Heart right ventricle (tissue), 16 donors: ENCODE results near the gene SHC2. TPM values are rescaled to one million over a fixed set of nuclear protein-coding genes. Genes with fewer than 3 reads are reported as not detected.

Source experiments
- ATAC-seq, 8 donors: fragments of 200-7000 bp; cut with Tn5 transposase; one replicate each; pipeline ENCODE4 v1.9.1; 2020; ENCODE audit warnings: mild to moderate bottlenecking in 8 of 8, moderate library complexity in 8 of 8, moderate number of reproducible peaks in 1 of 8
- DNase-seq, 2 donors: peaks; one replicate each; pipeline ENCODE4 v3.0.0-alpha.2; 2020
- H3K27ac ChIP-seq, 10 donors: fragments of 200-600 bp; sonication (generic) in 2 of 10; one replicate each; pipeline versions ENCODE4 v1.5.0 to v1.8.0; 2020 to 2022; ENCODE audit warnings: mild to moderate bottlenecking in 3 of 10
- H3K27me3 ChIP-seq, 7 donors: fragments of 200-600 bp; one replicate each; pipeline ENCODE4 v1.8.0; 2021 to 2022; ENCODE audit warnings: mild to moderate bottlenecking in 2 of 7
- H3K36me3 ChIP-seq, 9 donors: fragments of 200-600 bp; sonication (generic) in 1 of 9; one replicate each; pipeline versions ENCODE4 v1.5.0 to v1.8.0; 2020 to 2022; ENCODE audit warnings: mild to moderate bottlenecking in 2 of 9
- H3K4me1 ChIP-seq, 9 donors: fragments of 200-600 bp; sonication (generic) in 1 of 9; one replicate each; pipeline versions ENCODE4 v1.5.0 to v1.8.0; 2020 to 2022; ENCODE audit warnings: mild to moderate bottlenecking in 4 of 9
- H3K4me3 ChIP-seq, 10 donors: fragments of 200-600 bp; sonication (generic) in 2 of 10; one replicate each; pipeline versions ENCODE4 v1.5.0 to v1.8.0; 2020 to 2022; ENCODE audit warnings: mild to moderate bottlenecking in 7 of 10, moderate library complexity in 2 of 10
- H3K9me3 ChIP-seq, 11 donors: fragments of 200-600 bp in 10 of 11; sonication (generic) in 2 of 11; one replicate each; pipeline versions ENCODE4 v1.5.0 to v1.8.0; 2013 to 2022; ENCODE audit warnings: mild to moderate bottlenecking in 2 of 11, control low read depth in 1 of 11, moderate library complexity in 1 of 11
- WGBS, 2 donors: extraction: QIAGEN DNeasy Blood & Tissue Kit; methylation state at CpG; one replicate each; pipeline ENCODE4 v1.1.7; 2013; ENCODE audit warnings: inconsistent platforms in 1 of 2; 5-methylcytosine and 5-hydroxymethylcytosine counted together
- intact Hi-C, 10 donors: fragments of 100-400 bp; cut with DNase I; formaldehyde crosslinking; loops; one replicate each; pipeline versions ENCODE4 v1.11.1 to v1.14.2; 2022
- polyA plus RNA-seq, 2 donors: library from polyadenylated mRNA; stranded (reverse); fragments of 200-250 nt; gene quantifications; one replicate each; pipeline ENCODE4 v1.2.3, GENCODE V29; 2013
- total RNA-seq, 10 donors: library from RNA; stranded (reverse); fragmentation: NEBNext Ultra II Directional in 3 of 10; extraction: Animal tissue kit (Norgen Biotek cat#: 25700) in 3 of 10; gene quantifications; one replicate each; pipeline versions ENCODE4 v1.2.1 to v1.2.4, GENCODE V29; 2021 to 2023
- TF ChIP-seq, protein P1 (sequence below), 9 donors: fragments of 200-600 bp; sonication (generic) in 2 of 9; IDR thresholded peaks; one replicate each; pipeline versions ENCODE4 v1.5.0 to v1.8.0; 2021 to 2022; ENCODE audit warnings: antibody characterized with exemption in 9 of 9, mild to moderate bottlenecking in 5 of 9, moderate library complexity in 1 of 9
- donor health status: Arrhythmogenic right ventricular cardiomyopathy.
- donor health status: ischemic (EF 13 %, LVEDD 7.1; RV severe dilation, severe dysfunction).
- donor health status: healthy with polysubstance abuse.
- donor health status: DM: no; HTN: yes; CAD: no.
- donor health status: DM: no; HTN: no; CAD: no.
- donor health status: ischemic (EF 25% LVEDD 6.9; RV normal size, moderate dysfunction).
- donor health status: ischemic (EF 25% LVEDD 5.7; RV mildly dilated, moderate dysfunction).
- donor health status: healthy.
- donor health status: DM: yes; HTN: yes; CAD: no.
- donor health status: Ischemic cardiomyopathy.
- donor health status: ischemic (EF 35%, LVEDD 5.7; RV mildly dilated, moderate dysfunction).
- donor health status: nonischemic (EF 11% LVEDD 7.7; RV severe dilation, severe dysfunction).
- donor health status: DM: yes; HTN: yes; CAD: no.
- donor health status: PGD.
- donor health status: ischemic (EF 29% LVEDD 5.4; RV normal size, mild dysfunction).
- donor health status: nonischemic (EF 23%, LVEDD 6.1; RV moderate dilation, normal function).

SHC2 gene
- total and polyA plus RNA-seq, 12 donors, result 7.7 to 33.5 (median 12.4) TPM

DNA sequence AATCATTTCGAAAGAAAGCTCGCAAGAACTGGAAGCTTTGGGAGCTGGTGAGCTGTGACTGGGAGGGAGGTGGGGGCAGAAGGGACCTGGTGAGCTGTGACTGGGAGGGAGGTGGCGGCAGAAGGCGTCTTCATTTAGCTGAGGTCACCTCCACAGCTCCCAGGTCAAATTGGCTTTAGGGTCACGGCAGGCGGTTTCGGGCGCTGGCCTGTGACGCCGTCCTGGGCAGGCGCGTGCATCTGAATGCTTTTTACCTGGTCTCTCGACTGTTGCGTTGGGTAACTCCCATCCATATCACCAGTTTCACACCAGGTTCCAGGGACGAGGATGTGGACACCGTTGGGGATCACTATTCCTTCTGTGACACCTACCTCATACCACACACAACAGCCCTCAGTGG lies 81.0 kb downstream of the SHC2 start:
- DNase-seq (no peak), ATAC-seq (no peak)
- no peaks in the 10 kb centered on the region for H3K36me3 ChIP-seq
- TF ChIP-seq, protein P1, sequence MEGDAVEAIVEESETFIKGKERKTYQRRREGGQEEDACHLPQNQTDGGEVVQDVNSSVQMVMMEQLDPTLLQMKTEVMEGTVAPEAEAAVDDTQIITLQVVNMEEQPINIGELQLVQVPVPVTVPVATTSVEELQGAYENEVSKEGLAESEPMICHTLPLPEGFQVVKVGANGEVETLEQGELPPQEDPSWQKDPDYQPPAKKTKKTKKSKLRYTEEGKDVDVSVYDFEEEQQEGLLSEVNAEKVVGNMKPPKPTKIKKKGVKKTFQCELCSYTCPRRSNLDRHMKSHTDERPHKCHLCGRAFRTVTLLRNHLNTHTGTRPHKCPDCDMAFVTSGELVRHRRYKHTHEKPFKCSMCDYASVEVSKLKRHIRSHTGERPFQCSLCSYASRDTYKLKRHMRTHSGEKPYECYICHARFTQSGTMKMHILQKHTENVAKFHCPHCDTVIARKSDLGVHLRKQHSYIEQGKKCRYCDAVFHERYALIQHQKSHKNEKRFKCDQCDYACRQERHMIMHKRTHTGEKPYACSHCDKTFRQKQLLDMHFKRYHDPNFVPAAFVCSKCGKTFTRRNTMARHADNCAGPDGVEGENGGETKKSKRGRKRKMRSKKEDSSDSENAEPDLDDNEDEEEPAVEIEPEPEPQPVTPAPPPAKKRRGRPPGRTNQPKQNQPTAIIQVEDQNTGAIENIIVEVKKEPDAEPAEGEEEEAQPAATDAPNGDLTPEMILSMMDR (IDR thresholded peaks at IDR 0.05), result no peak
- no peaks in the 10 kb centered on the region for H3K9me3 ChIP-seq
- H3K4me3 ChIP-seq, result no peak overlapping the region
- no peak overlapping the region for H3K27ac ChIP-seq
- WGBS, 2 donors, result 91% methylated on average over 16 of the region's 16 CpGs
- peaks cover 0 to 41% (median 26%) of the 10 kb centered on the region in 7 donors for H3K27me3 ChIP-seq
- intact Hi-C loops, result loop anchor here in 6 of 10 donors (5.0 to 10.0 kb wide), 4 partner anchors 95 to 105 kb away; a partner anchor contains a TSS
- H3K4me1 ChIP-seq, result peaks cover 0 to 5% (median 0%) of the 10 kb centered on the region in 9 donors

DNA sequence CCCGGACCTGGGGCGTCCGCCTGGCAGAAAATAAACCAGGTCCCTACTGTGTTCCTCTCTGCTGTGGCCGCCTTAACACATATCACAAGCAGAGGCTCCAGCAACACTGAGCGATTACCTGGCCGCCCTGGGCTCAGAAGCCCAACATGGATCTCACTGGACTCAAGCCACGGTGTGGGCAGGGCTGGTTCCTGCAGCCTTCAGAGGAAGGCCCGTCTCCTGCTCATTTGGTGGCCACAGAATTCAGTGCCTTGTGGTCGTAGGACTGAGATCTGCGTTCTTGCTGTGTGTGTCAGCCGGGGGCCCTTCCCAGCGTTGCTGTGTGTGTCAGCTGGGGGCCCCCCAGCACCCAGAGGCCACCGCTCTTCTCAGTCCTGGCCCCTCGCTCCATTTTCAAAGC lies 82.1 kb downstream of the SHC2 start:
- no peak overlapping the region for H3K27ac ChIP-seq
- DNase-seq (no peak), ATAC-seq (no peak)
- H3K4me1 ChIP-seq, result peaks cover 0 to 3% (median 0%) of the 10 kb centered on the region in 9 donors
- no peak overlapping the region for H3K4me3 ChIP-seq
- peaks cover 0 to 43% (median 31%) of the 10 kb centered on the region in 7 donors for H3K27me3 ChIP-seq
- TF ChIP-seq, protein P1 (IDR thresholded peaks at IDR 0.05), result no peak
- WGBS, 2 donors, result 81 to 91% methylated on average over 14 of the region's 14 CpGs
- H3K9me3 ChIP-seq, result no peaks in the 10 kb centered on the region
- intact Hi-C loops, result loop anchor here in 1 of 10 donors (10.0 kb wide), 1 partner anchor 96 kb away; a partner anchor contains a TSS
- no peaks in the 10 kb centered on the region for H3K36me3 ChIP-seq

DNA sequence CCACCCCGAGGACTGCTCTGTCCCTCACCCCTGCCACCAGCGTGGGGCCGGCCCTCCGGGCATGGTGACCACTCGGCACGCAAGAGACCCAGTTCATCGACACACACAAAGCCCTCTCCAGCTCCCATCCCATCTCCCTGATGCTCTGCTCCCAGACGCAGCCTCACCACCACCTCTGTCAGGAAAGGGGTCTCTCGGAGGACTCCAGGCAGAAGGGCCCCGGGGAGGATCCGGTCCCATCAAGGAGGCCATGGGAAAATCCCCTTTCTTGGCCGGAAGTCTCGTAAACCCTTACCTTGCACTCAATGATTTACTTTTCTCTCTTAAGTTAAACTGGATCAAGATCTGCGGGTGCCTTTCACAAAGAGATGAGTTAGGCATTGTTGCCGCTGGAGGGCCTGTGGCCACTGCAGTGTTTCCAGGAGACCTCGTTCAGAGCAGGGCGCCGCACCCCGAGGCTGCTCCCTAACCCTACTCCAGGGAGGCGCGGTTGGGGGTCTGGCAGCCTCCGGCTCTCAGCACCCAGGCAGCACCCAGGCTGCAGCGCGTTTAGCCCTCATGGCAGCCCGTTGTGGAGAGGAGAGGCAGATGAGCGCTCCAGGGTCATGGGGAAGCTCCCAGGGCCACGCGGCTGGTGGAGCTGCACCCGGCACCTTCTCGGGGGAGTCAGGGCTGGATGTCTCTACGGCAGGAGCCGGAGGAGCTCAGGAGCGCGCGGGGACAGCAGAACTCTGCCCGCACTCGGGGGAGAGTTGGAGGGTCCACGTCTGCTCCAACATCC lies 82.8 kb downstream of the SHC2 start:
- intact Hi-C loops, result loop anchor here in 1 of 10 donors (10.0 kb wide), 1 partner anchor 97 kb away; a partner anchor contains a TSS
- H3K4me3 ChIP-seq, result no peak overlapping the region
- peaks cover 0 to 43% (median 30%) of the 10 kb centered on the region in 7 donors for H3K27me3 ChIP-seq
- no peaks in the 10 kb centered on the region for H3K9me3 ChIP-seq
- no peak for DNase-seq
- no peak overlapping the region for H3K27ac ChIP-seq
- WGBS, 2 donors, result 70 to 72% methylated on average over 38 of the region's 38 CpGs
- no peaks in the 10 kb centered on the region for H3K36me3 ChIP-seq
- peaks cover 0 to 6% (median under 1%) of the 10 kb centered on the region in 9 donors for H3K4me1 ChIP-seq
- TF ChIP-seq, protein P1 (IDR thresholded peaks at IDR 0.05), result no peak
- no peak for ATAC-seq

DNA sequence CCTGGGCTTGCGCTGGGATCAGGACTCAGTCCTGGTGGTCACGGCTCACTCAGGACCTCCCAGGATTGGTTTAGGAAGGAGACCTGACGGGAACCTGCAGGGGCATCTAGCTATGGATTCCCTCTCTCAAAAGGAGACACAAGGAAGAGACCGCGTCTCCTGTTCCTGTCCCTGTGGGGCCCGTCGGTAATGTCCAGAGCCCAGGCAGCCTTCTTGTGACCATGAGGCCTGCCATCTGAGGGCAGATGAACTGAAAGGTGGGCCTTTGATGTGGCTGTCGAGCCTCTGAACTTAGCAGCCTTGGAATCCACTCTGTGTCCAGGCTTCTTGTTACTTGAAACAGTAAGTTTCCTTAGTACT lies 84.7 kb downstream of the SHC2 start:
- Histone ChIP-seq H3K4me1 (peaks cover 8 to 22% (median 15%) of the 10 kb centered on the region in 9 donors), H3K9me3 (no peaks in the 10 kb centered on the region), H3K27me3 (peaks cover 0 to 51% (median 26%) of the 10 kb centered on the region in 7 donors), H3K4me3 (no peak overlapping the region), H3K27ac (no peak overlapping the region), H3K36me3 (no peaks in the 10 kb centered on the region)
- TF ChIP-seq, protein P1 (IDR thresholded peaks at IDR 0.05), result no peak
- ATAC-seq, result no peak
- DNase-seq, result no peak
- intact Hi-C loops, result loop anchor here in 1 of 10 donors (10.0 kb wide), 1 partner anchor 99 kb away; a partner anchor contains a TSS
- WGBS, 2 donors, result 93 to 94% methylated on average over 8 of the region's 8 CpGs
